Measurements from ENCODE around the gene PEAR1. TPM values are rescaled to one million over a fixed set of nuclear protein-coding genes. Genes with fewer than 3 reads are reported as not detected.

PEAR1 gene
- total RNA-seq, 2 donors from 2014 or later, result 0.07 TPM; not detected in 1

GRCh38 chr1:156880473-156880872 is 13.0 kb upstream of the PEAR1 start:
- H3K4me1 Mint-ChIP-seq (ENCODE audit: low read depth), result no peaks in the 10 kb centered on the region
- H3K9me3 Mint-ChIP-seq, result no peaks in the 10 kb centered on the region
- peaks cover 35% of the 10 kb centered on the region for H3K27me3 Mint-ChIP-seq (ENCODE audit: low read depth)
- DNase-seq (no peak), ATAC-seq (replicated peaks in 1 of 2) (no peak)
- no peak overlapping the region for H3K4me3 Mint-ChIP-seq
- no peaks in the 10 kb centered on the region for H3K36me3 Mint-ChIP-seq (ENCODE audit: insufficient read depth in 2 of 2)
- no peak overlapping the region for H3K27ac Mint-ChIP-seq

- no peak for DNase-seq
- ATAC-seq (replicated peaks in 1 of 2), result no peak
- Mint-ChIP-seq H3K27me3 (ENCODE audit: low read depth) (peaks cover 37% of the 10 kb centered on the region), H3K4me3 (no peak overlapping the region), H3K9me3 (no peaks in the 10 kb centered on the region), H3K36me3 (ENCODE audit: insufficient read depth in 2 of 2) (no peaks in the 10 kb centered on the region), H3K27ac (no peak overlapping the region), H3K4me1 (ENCODE audit: low read depth) (no peaks in the 10 kb centered on the region)
These were observed 12.4 kb upstream of the PEAR1 start for GRCh38 chr1:156881101-156881500.

DNA sequence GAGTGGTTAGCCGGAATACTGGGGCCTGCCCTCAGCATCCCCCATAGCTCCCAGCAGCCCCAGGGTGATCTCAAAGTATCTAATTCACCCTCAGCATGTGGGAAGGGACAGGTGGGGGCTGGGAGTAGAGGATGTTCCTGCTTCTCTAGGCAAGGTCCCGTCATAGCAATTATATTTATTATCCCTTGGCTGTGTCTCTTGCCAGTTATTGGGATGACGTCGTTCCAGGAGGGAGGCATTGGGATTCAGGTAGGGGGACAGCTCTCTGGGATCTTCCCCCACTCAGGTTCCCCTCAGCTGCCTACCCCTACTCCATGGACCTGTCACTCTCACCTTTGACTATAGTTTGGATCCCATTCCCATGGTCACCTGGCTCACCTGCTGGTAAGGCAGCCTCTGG is 11.9 kb upstream of the PEAR1 start:
- no peaks in the 10 kb centered on the region for H3K9me3 Mint-ChIP-seq
- no peak for ATAC-seq (replicated peaks in 1 of 2)
- no peaks in the 10 kb centered on the region for H3K36me3 Mint-ChIP-seq (ENCODE audit: insufficient read depth in 2 of 2)
- DNase-seq, result no peak
- H3K4me3 Mint-ChIP-seq, result no peak overlapping the region
- H3K27me3 Mint-ChIP-seq (ENCODE audit: low read depth), result peaks cover 38% of the 10 kb centered on the region
- H3K4me1 Mint-ChIP-seq (ENCODE audit: low read depth), result no peaks in the 10 kb centered on the region
- no peak overlapping the region for H3K27ac Mint-ChIP-seq

GRCh38 chr1:156882543-156882942 is 11.0 kb upstream of the PEAR1 start:
- Mint-ChIP-seq H3K36me3 (ENCODE audit: insufficient read depth in 2 of 2) (no peaks in the 10 kb centered on the region), H3K4me3 (no peak overlapping the region), H3K9me3 (no peaks in the 10 kb centered on the region), H3K27me3 (ENCODE audit: low read depth) (peaks cover 44% of the 10 kb centered on the region), H3K27ac (no peak overlapping the region), H3K4me1 (ENCODE audit: low read depth) (no peaks in the 10 kb centered on the region)
- ATAC-seq (replicated peaks in 1 of 2), result no peak
- DNase-seq, result no peak

DNA sequence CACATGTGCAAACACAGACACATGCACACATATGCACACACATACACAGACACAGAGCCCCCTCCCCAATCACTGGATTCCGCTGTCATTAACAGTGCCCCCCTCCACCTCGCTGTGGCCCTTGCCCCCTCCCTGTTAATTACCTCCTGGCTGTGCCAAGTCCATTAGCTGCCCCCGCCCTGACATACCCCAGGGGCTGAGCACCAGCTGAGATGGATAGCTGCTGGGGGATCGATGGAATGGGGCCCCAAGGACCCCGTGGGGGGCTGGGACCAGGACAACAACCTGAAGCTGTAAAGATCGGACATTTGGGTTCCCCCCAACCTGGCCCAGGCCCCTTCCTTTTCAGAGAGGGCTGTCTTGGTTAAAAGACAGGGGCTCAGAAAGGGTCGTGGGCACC is 9.6 kb upstream of the PEAR1 start:
- Mint-ChIP-seq H3K36me3 (ENCODE audit: insufficient read depth in 2 of 2) (no peaks in the 10 kb centered on the region), H3K4me3 (no peak overlapping the region), H3K27ac (no peak overlapping the region), H3K27me3 (ENCODE audit: low read depth) (peaks cover 47% of the 10 kb centered on the region), H3K4me1 (ENCODE audit: low read depth) (no peaks in the 10 kb centered on the region), H3K9me3 (no peaks in the 10 kb centered on the region)
- ATAC-seq (replicated peaks in 1 of 2), result no peak
- DNase-seq, result no peak

GRCh38 chr1:156884560-156885184 is 8.8 kb upstream of the PEAR1 start:
- ATAC-seq (replicated peaks in 1 of 2) (no peak), DNase-seq (no peak)
- no peak overlapping the region for H3K4me3 Mint-ChIP-seq
- H3K27me3 Mint-ChIP-seq (ENCODE audit: low read depth), result peaks cover 52% of the 10 kb centered on the region
- H3K9me3 Mint-ChIP-seq, result no peaks in the 10 kb centered on the region
- peaks cover under 1% of the 10 kb centered on the region for H3K4me1 Mint-ChIP-seq (ENCODE audit: low read depth)
- H3K36me3 Mint-ChIP-seq (ENCODE audit: insufficient read depth in 2 of 2), result no peaks in the 10 kb centered on the region
- H3K27ac Mint-ChIP-seq, result no peak overlapping the region

GRCh38 chr1:156885314-156885713 is 8.2 kb upstream of the PEAR1 start:
- Mint-ChIP-seq H3K27me3 (ENCODE audit: low read depth) (peaks cover 57% of the 10 kb centered on the region), H3K36me3 (ENCODE audit: insufficient read depth in 2 of 2) (no peaks in the 10 kb centered on the region), H3K4me3 (no peak overlapping the region), H3K27ac (no peak overlapping the region), H3K4me1 (ENCODE audit: low read depth) (peaks cover 7% of the 10 kb centered on the region), H3K9me3 (no peaks in the 10 kb centered on the region)
- DNase-seq, result no peak
- ATAC-seq (replicated peaks in 1 of 2), result no peak

DNA sequence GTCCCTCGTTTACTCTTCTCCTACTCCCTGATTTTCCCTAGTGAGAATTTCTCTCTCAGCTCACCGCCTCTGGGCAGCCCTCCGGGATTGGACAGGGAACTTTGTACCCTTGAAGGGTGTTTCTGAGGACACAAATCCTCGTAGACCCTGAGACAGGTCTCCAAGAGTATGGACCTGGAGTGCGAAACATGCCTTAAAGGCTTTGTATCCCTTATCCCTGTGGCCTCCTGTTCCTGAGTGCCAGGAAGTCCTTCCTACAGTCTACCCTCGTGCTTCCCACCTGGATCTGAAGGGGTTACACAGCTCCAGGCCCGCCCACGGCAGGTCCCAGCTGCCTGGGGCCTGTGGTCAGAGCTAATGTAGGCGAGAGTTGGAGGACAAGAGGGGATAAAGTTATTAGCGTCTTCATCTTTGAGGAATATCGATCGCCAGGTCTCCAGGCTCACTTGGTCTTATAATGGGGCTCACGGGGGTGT is 7.6 kb upstream of the PEAR1 start:
- Mint-ChIP-seq H3K4me1 (ENCODE audit: low read depth) (peaks cover 8% of the 10 kb centered on the region), H3K36me3 (ENCODE audit: insufficient read depth in 2 of 2) (no peaks in the 10 kb centered on the region), H3K27me3 (ENCODE audit: low read depth) (peaks cover 62% of the 10 kb centered on the region), H3K27ac (no peak overlapping the region), H3K9me3 (no peaks in the 10 kb centered on the region), H3K4me3 (no peak overlapping the region)
- no peak for DNase-seq
- no peak for ATAC-seq (replicated peaks in 1 of 2)

GRCh38 chr1:156886583-156887281 is 6.8 kb upstream of the PEAR1 start:
- Mint-ChIP-seq H3K9me3 (no peaks in the 10 kb centered on the region), H3K4me3 (no peak overlapping the region), H3K27ac (no peak overlapping the region), H3K4me1 (ENCODE audit: low read depth) (peaks cover 8% of the 10 kb centered on the region), H3K27me3 (ENCODE audit: low read depth) (peaks cover 69% of the 10 kb centered on the region), H3K36me3 (ENCODE audit: insufficient read depth in 2 of 2) (no peaks in the 10 kb centered on the region)
- DNase-seq (no peak), ATAC-seq (replicated peaks in 1 of 2) (no peak)

GRCh38 chr1:156887317-156887716 is 6.2 kb upstream of the PEAR1 start:
- DNase-seq (no peak), ATAC-seq (replicated peaks in 1 of 2) (no peak)
- Mint-ChIP-seq H3K9me3 (no peaks in the 10 kb centered on the region), H3K4me1 (ENCODE audit: low read depth) (peaks cover 8% of the 10 kb centered on the region), H3K27me3 (ENCODE audit: low read depth) (peaks cover 66% of the 10 kb centered on the region), H3K36me3 (ENCODE audit: insufficient read depth in 2 of 2) (no peaks in the 10 kb centered on the region), H3K4me3 (no peak overlapping the region), H3K27ac (no peak overlapping the region)

- H3K9me3 Mint-ChIP-seq, result no peaks in the 10 kb centered on the region
- no peaks in the 10 kb centered on the region for H3K36me3 Mint-ChIP-seq (ENCODE audit: insufficient read depth in 2 of 2)
- H3K27me3 Mint-ChIP-seq (ENCODE audit: low read depth), result peaks cover 65% of the 10 kb centered on the region
- H3K27ac Mint-ChIP-seq, result no peak overlapping the region
- DNase-seq (no peak), ATAC-seq (replicated peaks in 1 of 2) (no peak)
- H3K4me3 Mint-ChIP-seq, result no peak overlapping the region
- peaks cover 10% of the 10 kb centered on the region for H3K4me1 Mint-ChIP-seq (ENCODE audit: low read depth)
These were observed 5.8 kb upstream of the PEAR1 start for GRCh38 chr1:156887734-156888133.

DNA sequence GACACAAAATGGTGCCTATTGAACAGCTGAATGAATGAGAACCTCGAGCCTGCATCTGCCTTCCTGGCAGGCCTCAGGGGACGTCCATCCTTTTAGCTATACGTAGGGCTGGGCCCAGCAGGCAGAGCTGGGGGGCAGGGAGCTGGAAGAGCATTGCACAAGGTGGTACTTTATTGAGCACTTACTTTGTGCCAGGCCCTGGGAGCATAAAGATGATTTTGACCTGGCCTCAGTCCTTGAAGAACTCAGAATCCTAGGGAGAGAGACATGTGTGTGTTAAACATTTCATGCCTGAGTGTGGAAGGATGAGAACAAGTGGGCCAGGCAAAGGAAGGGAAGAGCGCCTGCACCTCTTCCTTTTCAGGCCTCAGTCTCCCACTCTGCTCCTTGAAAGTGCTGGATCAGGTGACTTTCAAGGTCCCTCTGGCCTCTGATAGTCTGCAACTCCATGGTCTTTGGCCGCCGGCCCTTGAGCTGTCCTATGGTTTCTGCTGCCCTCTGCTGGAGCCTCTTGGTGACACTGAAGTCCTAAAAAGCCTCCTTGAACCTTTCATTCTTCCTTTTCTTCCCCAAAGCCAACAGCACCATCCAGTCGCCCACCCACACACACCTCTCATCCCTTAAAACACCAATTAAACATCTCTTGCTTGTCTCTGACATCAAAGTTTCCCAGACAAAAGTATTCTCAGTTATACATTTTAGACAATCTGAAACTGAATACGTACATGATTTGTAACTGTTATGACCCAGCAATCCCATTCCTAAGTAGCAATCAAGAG is 3.5 kb upstream of the PEAR1 start:
- Mint-ChIP-seq H3K27me3 (ENCODE audit: low read depth) (peaks cover 58% of the 10 kb centered on the region), H3K36me3 (ENCODE audit: insufficient read depth in 2 of 2) (no peaks in the 10 kb centered on the region), H3K9me3 (no peaks in the 10 kb centered on the region), H3K4me3 (peak overlapping the region in 1 of 2 donors; percentile 4), H3K4me1 (ENCODE audit: low read depth) (peaks cover 16% of the 10 kb centered on the region), H3K27ac (no peak overlapping the region)
- peak; percentile 74 to 76 for DNase-seq
- ATAC-seq (replicated peaks in 1 of 2), result peak; percentile 28 to 32

All from activated T-cell treated with anti-CD3 and anti-CD28 coated beads, Interleukin-2, amount 50 U/mL, for 72 hours (primary cell).